DND-41 (cell line): ENCODE measurements around the gene PASK.

Source experiments
- EZH2 ChIP-seq: IDR thresholded peaks from 3 replicates; pipeline ENCODE4 v1.6.1; 2012; ENCODE audit warnings: borderline replicate concordance, low read depth, mild to moderate bottlenecking, moderate library complexity, low read length, inconsistent platforms; ENCODE audit not compliant: severe bottlenecking
- TF ChIP-seq, protein P1 (sequence below): IDR thresholded peaks from 2 replicates; pipeline ENCODE4 v1.5.1; 2012; ENCODE audit warnings: borderline replicate concordance, low read length, moderate library complexity, mild to moderate bottlenecking; ENCODE audit not compliant: poor library complexity, severe bottlenecking; ENCODE audit errors: extremely low read depth

DNA sequence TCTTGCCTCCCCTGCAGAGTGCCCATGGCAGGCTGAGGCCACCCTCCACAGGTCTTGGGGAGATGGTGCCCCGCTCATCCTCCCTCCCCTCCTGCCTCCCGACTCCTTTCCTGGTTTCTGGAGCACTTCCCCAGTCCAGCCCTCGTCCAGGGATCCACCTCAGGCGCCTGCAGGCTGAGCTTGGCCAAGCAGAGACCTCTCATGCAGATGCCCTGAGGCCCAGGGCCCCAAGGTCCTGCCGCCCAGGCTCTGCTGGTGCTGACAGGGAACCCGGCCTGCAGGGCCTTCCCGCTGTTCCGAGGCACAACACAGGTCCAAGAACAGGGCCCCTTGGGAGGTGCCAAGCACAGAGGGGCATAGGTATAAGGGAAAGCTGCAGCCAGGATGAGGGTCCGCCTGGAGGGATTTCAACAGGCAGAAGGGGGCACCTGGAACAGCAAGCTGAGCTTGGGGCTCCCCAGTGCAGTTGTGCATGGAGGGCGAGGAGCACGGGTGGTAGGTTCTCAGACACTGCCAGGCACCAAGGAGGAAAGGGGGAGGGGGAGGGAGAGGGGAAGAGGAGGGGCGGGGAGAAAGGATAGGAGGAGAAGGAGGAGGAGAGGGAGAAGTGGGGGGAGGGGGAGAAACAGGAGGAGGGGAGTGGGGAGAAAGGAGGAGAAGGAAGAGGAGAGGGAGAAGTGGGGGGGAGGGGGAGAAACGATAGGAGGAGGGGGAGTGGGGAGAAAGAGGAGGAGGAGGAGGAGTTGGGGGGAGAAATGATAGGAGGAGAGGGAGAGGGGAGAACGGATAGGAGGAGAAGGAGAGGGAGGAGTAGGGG lies 38.0 kb upstream of the PASK start:
- TF ChIP-seq, protein P1, sequence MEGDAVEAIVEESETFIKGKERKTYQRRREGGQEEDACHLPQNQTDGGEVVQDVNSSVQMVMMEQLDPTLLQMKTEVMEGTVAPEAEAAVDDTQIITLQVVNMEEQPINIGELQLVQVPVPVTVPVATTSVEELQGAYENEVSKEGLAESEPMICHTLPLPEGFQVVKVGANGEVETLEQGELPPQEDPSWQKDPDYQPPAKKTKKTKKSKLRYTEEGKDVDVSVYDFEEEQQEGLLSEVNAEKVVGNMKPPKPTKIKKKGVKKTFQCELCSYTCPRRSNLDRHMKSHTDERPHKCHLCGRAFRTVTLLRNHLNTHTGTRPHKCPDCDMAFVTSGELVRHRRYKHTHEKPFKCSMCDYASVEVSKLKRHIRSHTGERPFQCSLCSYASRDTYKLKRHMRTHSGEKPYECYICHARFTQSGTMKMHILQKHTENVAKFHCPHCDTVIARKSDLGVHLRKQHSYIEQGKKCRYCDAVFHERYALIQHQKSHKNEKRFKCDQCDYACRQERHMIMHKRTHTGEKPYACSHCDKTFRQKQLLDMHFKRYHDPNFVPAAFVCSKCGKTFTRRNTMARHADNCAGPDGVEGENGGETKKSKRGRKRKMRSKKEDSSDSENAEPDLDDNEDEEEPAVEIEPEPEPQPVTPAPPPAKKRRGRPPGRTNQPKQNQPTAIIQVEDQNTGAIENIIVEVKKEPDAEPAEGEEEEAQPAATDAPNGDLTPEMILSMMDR = no peak
- TF ChIP-seq EZH2 = no peak
